IPS-NIHi7 (cell line): ENCODE data around the gene FAM169A.
"Not testable (repeated sequence)": the region's sequence is repeated elsewhere in the genome, so short reads cannot be mapped to it uniquely, and the experiment has no call there.

ENCODE experiments used
- DNase-seq: peaks from one replicate; pipeline ENCODE4 v3.0.0; 2012; ENCODE audit warnings: mixed read lengths; ENCODE audit errors: extremely low spot score

The FAM169A gene

DNA sequence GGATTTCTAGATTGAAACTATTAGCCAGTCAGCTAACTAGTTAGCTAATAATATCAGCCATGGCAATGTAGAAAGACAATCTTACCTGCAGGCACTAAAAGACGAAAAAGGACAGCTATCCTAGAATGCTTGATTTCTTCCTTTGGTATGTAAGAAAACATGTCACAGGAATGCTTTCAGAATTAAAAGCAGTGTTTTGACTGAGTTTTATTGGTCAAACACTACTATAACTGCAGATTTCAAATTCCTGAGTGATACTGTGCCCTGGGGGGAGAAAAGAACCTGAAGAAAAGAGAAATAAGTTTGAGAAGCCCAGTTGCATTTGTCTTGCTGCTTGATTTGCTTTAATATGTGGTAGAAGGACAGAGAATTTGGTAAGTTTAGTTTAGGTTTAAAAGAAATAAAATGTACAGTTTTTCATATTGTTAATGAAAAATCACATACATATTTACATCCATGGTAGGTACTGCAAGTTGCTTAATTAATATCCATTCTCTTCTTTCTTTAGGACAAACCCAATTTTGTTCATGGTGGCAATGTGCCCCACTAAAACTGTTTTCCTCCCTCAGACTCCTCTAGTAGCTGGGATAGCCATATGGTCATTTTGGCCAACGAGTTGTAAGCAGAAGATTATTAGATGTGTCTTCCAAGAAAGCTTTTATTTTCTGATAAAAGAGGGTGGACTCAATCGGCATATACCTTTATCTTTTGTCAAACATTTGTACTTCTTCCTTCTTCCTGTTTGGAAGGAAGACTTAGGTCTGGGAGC lies 4.3 kb upstream of the FAM169A start:
- no peak for DNase-seq

DNA sequence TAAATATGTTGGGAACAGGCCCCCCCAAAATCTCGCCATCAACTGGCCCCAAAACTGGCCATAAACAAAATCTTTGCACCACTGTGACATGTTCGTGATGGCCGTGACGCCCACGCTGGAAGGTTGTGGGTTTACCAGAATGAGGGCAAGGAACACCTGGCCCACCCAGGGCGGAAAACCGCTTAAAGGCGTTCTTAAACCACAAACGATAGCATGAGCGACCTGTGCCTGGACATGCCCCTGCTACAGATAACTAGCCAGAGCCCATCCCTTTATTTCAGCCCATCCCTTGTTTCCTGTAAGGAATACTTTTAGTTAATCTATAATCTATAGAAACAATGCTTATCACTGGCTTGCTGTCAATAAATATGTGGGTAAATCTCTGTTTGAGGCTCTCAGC lies 3.2 kb upstream of the FAM169A start:
- DNase-seq = not testable (repeated sequence)

DNA sequence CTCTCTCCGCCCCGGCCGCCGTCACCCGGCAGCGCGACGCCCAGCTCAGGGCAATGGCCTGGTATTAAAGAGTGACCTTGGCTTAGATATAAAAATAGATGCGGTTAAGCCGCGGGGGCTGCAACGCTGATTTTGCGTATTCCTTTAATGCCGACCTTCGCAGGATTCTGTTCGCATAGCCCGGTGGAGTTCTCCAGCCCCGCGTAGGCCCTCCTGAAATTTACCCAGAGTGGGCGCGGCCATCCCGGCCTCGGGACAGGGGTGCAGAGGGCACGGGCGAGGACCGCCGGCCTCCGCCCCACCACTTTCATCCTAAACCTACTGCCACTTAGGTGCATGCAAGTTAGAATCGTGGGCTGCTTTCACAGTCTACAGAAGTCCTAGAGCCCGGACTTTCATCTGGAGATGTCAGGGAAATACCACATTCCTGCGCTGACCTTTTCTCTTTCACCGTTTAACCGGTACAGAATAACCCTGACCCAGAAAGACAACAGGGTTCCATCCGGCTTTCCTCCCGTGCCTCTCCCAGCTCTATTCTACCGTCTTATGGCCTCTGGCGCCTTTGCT lies 492 bp upstream of the FAM169A start:
- DNase-seq = peak; percentile 59

DNA sequence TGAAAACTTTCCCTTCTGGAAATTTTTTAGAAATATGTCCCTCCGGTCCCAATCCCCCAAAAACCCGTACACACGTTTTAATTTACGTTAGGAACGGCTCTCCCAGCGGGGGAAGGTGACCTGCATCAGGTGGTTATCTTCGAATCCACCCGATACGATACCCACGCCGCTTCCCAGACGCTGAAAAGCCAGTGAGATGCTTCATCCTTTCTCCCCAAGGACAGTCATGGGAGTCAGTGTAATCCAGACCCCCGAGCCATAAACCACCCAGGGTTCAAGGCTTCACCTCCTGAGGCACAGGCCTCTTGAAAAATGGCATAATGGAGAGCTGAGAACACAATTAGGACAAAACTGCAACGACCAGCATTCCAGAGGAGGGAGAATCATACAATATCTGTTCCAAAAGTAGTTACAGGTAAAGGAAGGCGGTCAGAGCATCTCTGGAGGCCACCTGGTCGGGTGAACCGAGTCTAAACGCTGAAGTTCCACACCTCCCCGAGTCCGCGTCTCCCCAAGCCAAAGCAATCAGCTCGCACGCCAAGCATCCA lies 857 bp downstream of the FAM169A start:
- no peak for DNase-seq

DNA sequence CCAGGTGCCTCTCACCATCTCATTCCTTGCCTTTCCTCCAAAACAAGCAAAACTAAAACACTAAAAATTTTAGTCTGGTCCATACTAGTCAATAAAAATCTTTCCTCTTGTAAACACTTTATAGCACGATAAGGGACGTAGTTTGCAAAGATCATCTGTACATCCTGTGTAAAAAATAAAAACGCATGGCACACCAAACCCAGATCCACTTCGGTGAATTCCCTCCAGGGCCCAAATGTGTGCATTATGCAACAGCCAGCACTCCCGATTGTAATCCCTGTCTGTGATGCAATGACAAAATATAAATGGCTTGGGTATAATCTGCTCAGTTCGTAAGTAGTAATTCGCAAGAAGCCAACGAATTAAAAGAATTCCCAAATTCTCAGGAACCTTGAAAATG lies 1.4 kb downstream of the FAM169A start:
- no peak for DNase-seq

DNA sequence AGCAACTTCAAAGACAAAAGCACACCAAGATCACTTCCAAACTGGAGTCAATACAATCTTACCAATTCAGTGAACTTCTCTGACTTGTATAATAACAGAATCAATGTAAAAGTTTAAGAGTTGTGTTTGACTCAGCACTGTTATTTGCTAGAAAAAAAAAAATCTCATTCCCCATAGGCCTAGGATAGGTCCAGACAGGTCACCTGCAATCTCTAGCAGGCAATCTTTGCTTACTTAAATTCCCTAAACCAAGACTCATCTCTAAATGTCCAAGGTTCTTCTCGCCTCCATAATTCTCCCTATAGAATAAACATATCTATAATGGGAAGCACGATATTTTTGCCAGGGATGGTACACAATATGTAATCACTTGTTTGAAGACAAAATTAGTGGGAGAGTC lies 2.5 kb downstream of the FAM169A start:
- no peak for DNase-seq

DNA sequence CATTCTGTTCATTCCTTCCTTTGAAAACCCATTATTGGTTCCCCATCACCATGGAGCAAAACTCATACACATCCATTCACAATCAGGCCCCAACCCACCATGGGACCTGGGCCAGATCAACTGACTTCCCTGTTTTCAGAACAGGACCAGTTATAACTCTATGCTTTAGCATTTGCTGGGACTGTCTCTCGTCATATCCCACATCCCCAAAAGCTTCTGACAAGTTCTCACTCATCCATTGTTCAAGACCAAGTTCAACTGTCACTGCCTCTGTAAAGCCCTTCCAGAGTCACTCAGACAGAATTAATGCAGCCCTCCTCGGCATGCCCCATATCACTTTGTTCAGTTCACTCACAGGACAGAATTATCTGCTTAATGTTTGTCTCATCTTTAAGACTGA lies 4.0 kb downstream of the FAM169A start:
- DNase-seq = no peak

DNA sequence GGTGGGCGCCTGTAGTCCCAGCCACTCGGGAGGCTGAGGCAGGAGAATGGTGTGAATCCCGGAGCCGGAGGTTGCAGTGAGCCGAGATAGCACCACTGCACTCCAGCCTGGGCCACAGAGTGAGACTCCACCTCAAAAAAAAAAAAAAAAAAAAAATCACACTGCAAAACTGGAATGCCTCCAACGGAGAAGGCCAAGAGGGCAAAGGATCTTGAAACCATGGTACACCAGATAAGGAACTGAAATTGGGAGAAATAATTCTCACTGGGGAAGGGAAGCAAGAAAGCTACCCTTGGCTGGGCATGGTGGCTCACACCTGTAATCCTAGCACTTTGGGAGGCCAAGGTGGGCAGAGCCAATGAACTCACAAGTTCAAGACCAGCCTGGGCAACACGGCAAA lies 9.2 kb downstream of the FAM169A start:
- DNase-seq = not testable (repeated sequence)

DNA sequence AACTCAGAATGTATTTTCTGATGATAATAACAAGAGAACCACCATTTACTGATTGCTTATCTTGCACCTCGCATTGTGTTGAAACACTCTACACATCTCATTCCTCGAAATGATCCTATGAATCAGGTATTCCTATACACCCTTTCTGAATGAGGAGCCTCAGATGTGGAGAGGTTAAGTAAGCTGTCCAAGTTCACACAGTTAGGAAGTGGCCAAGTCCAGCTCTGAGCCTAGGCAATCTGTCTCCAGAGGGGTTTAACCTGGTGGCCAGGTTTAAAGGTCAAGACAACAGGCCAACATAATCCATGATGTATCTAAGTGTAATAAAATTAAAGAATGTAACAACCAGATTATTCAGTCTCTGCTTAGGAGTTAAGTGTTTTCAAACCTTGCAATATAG lies 12.9 kb downstream of the FAM169A start:
- no peak for DNase-seq

DNA sequence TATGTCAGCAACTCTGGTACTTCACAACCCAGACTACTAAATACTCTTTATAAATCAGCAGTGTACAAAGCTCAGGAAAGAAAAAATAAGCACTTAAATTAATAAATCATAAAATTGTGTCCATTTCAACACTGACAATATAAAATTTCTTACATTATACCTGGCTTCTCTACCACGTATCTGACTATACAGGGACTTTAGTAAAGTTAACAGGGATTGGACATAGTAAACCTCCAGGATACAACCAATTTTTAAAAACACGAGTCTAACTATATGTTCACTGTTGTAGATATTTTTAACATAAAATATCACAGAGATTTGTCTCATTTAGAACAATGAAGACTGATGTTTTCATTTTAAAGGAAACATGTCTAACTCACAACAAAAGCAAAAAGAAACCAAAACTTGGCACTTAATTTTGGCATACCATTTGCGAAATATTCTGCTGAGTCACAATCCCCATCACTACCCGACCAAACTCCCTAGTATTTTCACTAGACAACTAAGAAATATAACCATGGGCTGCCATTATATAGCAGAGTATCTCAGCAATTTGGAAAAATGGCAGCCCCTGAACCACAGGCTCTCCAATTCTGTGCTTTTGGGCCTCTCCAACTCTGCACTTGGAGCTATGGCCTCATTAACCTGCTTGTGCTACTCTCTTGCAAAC lies 14.4 kb downstream of the FAM169A start:
- no peak for DNase-seq

DNA sequence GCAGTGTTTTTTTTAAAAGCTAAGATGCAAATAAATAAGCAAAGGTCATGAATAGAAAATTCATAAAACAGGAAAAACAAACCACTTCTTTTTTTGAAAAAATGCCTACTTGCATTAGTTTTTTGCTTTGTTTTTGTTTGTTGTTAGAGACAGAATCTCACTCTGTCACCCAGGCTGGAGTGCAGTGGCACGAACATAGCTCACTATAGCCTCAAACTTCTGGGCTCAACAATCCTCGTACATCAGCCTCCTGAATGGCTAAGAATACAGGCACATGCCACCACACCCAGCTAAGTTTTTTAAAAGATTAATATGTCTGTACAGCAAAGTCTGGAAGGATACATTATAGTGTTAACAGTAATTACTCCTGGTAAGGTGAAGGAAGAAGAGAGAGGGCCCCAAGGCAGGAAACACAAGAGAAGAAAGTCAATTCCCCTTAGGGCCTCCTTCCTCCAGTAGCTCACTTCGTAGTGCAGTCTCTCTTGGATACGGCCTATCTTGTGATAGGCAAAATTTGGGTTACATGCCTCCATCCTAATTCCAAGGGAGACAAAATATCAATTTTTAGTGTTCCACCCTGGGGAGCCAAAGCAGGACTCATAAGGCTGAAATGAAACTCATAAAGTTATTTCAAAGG lies 15.3 kb downstream of the FAM169A start:
- no peak for DNase-seq

DNA sequence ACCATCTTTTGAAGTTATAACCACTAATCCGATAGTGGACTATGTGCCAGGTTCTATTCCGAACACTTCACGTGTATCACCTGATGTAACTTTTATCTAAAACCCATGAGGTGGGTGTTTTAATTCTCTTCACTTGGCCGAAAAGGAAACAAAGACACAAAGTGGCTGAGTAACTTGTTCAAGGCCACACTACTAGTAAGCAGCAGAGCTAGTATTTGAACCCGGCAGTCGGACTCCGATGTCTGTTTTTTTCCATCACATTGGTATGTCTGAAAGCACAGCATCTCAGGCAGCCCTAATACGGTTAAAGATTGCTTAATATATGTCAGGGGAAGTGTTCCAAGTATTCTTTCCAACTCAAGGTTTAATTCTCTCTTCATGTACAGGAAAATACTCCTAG lies 16.2 kb downstream of the FAM169A start:
- DNase-seq = no peak

DNA sequence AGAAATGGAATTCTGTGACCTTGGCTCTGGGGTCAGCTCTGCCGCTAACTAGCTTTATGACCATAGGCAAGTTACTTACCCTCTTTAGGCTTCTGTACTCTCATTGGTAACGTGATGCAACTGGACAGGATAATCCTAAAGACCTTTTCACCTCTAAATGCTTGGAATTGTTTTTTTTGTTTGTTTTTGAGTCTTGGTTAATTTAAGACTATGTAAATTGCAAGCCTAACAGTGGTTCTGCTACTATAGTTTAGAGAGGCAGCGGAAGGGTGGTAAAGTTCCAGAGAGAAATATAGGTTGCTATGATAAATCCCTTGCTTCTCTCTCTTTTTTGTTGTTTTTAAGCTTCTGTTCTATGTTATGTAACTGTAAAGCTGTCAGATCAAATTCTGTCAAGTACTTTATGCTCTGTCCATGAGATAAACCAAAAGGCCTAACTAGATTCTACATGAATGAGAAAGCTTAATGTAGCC lies 17.6 kb downstream of the FAM169A start:
- no peak for DNase-seq

DNA sequence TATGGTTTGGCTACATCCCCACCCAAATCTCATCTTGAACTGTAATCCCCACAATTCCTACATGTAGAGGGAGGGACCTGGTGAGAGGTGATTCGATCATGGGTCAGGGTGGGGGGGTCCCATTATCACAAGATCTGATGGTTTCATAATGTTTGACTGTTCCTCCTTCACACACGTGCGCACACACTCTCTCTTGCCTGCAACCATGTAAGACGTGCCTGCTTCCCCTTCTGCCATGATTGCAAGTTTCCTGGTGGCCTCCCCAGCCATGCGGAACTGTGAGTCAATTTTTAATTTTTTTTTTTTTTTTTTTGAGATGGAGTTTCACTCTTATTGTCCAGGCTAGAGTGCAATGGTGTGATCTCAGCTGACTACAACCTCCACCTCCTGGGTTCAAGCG lies 27.0 kb downstream of the FAM169A start:
- no peak for DNase-seq

DNA sequence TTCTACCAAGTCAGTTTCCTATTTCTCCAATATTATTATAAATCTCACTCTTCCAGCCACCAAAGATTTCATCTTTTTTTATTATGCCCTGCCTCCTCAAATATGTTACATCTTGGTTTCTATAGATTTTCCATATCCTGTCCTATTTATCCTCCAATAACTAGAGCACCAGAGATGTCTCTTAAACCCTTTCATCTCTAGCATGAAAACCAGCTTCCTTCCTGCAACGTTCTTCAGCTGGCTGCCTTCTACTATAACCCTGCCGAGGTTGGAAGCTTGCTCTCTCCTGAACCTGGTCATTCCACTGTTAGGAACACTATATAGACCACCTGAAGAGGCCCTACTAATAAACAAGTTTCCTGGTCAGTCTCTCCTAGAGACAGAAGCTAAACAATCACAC lies 27.9 kb downstream of the FAM169A start:
- DNase-seq = no peak

DNA sequence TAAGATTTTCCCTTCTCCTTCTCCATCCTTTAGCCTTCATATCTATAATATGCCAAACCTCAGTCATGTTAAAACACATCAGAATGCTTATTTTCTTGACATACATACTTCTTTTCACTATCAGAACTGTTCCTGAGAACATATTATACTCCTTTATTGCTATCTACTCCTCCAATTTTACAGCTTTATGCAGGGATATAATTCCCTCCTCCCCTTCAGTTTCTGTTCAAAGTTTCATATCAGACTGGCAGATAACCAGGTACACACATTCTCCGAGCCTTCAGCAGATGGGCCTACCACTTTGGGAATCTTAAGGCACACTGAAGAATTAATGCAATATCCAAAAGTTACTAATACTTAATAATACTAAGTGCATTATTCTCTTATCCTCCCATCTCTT lies 29.1 kb downstream of the FAM169A start:
- DNase-seq = no peak

DNA sequence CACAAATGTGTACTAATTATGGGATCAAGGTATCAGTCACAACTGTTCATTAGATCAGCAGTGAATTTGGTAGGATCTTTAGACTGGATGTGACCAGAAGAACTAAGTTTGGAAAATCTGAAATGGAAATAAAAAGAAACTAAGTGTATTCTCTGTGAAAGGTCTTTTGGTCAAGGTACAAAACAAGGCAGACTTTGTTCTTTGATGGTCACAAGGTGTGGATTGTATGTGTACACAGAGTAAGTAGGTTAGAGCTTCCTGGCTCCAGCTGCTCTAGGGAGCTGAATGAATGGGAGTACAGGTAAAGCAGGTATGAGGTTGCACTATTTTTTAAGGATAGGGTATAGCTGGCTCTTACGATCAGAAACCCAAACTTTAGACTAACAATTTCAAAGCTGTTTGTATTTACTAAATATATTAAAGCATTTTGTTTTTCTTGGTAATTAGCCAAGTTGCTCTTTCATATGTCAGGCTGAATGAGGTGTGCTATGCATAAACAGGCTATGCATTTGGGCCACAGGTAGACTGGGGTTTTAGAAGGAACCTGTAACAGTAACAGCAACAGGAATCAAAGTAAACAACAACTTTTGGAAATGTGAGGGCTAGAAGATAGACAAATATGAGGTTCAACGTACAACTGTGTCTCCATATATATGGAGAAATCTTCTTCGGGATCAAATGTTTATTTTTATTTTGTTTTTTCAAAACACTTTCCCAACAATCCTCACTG lies 32.5 kb downstream of the FAM169A start:
- no peak for DNase-seq

DNA sequence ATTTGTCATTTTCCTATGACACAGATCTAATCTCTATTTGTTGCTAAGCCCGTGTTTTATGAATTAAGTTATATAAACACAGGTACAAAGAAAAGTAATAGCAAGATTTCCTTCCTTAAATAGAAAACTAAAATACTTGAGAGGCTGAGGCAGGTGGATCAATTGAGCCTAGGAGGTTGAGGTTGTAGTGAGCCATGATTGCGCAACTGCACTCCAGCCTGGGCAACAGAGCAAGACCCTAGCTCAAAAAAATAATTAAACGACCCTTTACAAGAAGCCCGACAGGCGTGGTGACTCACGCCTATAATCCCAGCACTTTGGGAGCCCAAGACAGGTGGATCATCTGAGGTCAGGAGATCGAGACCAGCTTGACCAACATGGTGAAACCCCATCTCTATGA lies 36.8 kb downstream of the FAM169A start:
- no peak for DNase-seq

DNA sequence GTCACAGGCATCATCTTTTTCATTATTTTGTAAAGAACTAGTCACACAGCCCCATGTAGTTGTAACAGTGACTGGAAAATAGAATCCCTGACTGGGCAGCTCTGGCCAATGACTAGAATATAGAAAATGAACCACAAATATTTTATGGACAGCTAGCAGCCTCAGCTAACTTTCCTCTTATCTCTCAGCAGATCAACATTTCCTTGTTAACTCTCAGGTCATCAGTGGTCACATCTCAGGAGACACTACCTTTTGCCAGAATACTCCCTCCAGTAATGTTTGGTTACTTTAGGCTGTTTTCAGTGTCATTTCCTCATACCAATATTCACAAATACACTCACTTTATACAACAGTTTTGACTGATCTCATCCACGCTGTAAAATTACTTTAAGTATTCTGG lies 43.9 kb downstream of the FAM169A start:
- no peak for DNase-seq

DNA sequence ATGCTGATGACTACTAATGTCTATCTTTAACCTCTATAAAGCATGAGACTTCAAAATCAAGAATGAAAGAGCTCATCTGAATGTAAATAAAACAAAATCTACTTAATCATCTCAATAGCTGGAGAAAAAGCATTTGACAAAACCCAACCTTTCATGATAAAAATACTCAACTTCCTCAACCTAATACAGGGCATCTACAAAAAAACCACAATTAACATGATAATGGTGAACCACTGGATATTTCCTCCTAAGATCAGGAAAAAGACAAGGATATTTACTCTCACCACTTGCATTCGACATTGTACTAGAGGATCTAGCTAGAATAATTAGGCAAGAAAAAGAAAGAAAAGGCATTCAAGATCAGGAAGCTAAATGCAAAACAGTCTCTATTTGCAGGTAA lies 49.3 kb downstream of the FAM169A start:
- DNase-seq = no peak

DNA sequence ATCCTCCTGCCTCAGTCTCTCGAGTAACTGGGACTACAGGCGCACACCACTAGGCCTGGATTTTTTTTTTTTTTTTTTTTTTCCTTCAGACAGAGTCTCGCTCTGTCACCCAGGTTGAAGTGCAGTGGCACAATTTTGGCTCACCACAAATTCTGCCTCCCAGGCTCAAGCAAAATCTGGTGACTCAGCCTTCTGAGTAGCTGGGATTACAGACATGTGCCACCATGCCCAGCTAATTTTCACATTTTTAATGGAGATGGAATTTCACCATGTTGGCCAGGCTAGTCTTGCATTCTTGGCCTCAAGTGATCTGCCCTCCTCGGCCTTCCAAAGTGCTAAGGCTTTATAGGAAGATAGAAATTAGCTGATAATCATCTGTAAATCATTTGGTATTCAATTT lies 55.3 kb downstream of the FAM169A start:
- no peak for DNase-seq

DNA sequence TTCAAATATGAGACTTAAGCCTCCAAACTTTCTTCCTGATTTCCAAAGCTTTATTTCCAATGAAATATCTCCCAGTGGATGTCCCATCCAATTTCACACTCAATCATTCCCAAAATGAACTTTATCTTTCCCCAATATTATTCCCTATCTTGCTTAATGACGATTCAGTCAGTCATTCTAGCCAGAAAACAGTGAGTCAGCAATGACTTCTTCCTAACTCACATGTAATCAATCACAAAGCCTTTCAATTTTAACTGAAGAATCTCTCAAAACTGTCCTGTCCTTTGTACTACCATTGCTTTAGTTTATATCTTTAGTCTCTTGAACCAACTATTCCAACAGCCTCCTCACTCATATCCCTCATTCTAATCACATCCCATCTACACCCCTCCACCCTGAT lies 64.2 kb downstream of the FAM169A start:
- DNase-seq = no peak
